Gastrocnemius medialis (tissue), 4 donors: ENCODE results near the gene ROBO1.

ENCODE experiments used
- CTCF ChIP-seq, 5 experiments: fragments of 450-650 bp in 3 of 5; fragments of 200-600 bp in 2 of 5; sonication (generic) in 2 of 5; IDR thresholded peaks in 4 of 5; conservative IDR thresholded peaks in 1 of 5; 1 replicate in 4 of 5; 2 replicates in 1 of 5; pipeline ENCODE4 v1.5.1; 2016 to 2019; ENCODE audit warnings: antibody characterized with exemption in 5 of 5, mild to moderate bottlenecking in 3 of 5, moderate library complexity in 3 of 5
- POLR2A ChIP-seq, 2 donors: fragments of 450-650 bp; IDR thresholded peaks; one replicate each; pipeline ENCODE4 v1.6.1; 2017; ENCODE audit warnings: antibody characterized with exemption in 2 of 2, mild to moderate bottlenecking in 2 of 2, moderate library complexity in 2 of 2

GRCh38 chr3:79418855-79419621, 348.8 kb downstream of the ROBO1 start:
- TF ChIP-seq CTCF (IDR thresholded peaks at IDR 0.05 in 4 of 5, conservative IDR thresholded peaks at IDR 0.05 in 1 of 5): no peak
- no peak for TF ChIP-seq POLR2A (IDR thresholded peaks at IDR 0.05)
